GM18951 (cell line): Measurements from ENCODE around the gene PODNL1.
A peak's percentile ranks its signal among the peaks of the same experiment; 100 is the strongest.

ENCODE experiments used
- POLR2A ChIP-seq: IDR thresholded peaks from 4 replicates; pipeline ENCODE4 v1.6.1; 2011; ENCODE audit warnings: mild to moderate bottlenecking; ENCODE audit not compliant: insufficient read length, insufficient read depth; ENCODE audit errors: extremely low read depth
- in situ Hi-C: fragments of 300-500 bp; cut with MboI; formaldehyde crosslinking; loops from one replicate; pipeline ENCODE4 v1.12.0; 2022; ENCODE audit warnings: low sequenced_read_pairs, mixed read lengths, inconsistent platforms; ENCODE audit not compliant: unreplicated experiment

PODNL1 gene

DNA sequence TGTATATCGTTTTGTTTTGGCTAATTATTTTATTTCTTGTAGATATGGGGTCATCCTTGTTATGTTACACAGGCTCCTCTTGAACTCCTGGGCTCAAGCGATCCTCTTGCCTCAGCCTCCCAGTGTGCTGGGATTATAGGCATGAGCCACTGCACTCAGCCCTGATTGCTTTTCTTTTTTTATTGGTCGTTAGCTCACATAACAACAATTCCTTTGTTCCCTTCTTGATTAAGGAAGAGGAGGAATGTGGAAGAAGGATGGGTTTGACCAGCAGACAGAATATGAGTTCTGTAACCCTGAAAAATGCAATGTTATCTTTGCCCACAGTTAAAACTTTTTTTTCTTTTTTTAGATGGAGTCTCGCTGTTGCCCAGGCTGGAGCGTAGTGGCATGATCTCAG, 43.7 kb downstream of the PODNL1 start:
- in situ Hi-C loops, result no loop called here
- TF ChIP-seq POLR2A, result no peak

DNA sequence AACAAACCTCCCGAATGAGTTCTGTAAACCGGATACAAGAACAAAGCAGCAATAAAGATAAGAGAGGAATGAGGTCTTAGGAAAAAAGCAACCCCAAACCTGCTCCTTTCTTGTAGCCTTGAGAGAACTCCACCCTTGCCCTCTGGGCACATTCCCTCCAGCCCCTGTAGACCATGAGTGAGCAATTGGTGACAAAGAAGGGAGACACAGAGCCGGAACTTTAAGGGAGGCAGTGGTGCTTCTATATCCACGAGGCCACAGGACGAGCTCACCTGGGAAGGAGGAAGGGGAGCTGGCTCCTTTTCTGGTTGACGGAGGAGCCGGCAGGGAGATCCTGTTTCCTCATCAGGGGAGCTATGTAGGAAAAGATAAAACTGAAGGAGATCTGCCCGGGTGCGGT, 45.3 kb downstream of the PODNL1 start:
- TF ChIP-seq POLR2A, result no peak
- in situ Hi-C loops, result no loop called here

DNA sequence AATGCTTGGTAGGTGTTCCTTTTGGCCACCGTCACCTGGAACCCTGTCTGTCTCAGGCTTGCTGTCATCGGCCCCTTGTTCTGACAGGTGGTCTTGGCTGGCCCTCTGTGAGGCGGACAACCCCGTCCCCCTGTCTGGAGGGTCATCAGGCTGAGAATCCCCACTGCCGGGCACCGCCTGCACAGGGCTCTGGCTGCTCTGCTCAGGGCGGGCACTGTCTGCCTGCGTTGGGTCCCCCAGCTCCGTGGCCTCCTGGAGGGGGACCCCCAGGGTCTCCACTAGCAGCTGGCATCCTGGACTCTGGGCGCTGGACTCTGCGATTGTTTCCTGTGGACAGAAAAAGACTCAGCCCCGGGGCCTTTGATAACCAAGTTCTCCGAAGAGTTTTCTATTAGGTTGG, 48.1 kb downstream of the PODNL1 start:
- TF ChIP-seq POLR2A, result no peak
- in situ Hi-C loops, result no loop called here

DNA sequence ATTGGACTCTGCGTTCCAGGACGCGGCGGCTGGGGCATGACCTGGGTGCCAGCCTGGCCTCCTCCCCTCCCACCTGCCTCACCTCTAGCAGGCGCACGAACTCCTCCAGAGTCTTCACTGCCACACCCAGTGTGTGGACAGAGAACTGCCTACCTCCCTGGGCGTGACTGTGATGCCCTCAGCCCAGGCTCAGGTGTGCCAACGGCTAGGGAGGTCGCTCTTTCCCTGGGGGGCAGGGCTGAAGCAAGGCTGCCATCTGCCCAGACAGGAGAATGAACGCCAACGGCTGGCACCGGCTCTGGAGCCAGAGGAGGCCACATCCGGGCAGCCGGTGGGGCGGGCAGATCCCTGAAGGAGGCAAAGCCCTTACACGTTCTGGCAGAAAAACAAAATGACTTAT, 49.9 kb downstream of the PODNL1 start:
- no peak for TF ChIP-seq POLR2A
- in situ Hi-C loops, result no loop called here

DNA sequence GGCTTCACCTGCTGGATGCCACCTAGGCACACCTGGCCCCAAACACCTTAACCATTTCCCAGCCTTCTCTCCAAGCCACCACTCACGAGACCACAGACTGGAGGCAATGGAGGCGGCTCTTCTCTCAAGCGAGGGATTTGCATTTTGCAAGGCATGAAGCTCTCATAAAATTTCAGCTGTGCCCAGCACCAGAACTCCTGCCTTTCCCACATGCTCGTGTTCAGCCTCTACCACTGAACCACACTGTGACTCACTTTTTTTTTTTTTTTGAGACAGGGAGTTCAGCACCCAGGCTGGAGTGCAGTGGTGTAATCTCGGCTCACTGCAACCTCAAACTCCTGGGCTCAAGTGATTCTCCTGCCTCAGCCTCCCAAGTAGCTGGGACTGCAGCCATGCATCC, 50.7 kb downstream of the PODNL1 start:
- in situ Hi-C loops, result no loop called here
- TF ChIP-seq POLR2A, result no peak

DNA sequence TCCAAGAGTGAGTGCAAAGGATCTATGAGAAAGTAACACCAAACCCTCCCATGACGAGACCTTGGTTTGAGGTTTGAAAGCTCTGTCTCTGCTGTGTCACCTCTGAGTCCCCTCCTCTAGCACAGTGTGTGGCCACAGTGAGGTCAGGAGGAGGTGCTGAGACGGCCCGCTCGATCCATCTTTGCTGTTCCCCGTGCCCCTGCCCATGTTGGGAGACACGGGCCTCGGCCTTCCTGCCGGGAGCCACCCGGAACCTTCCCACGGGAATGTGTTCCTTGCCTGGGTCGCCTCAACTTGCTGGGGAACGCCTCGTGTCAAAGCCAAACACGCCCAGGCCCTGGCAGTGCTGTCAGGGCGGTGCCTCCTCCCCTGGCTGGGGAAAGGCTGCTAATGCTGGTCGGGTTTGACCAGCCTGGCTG, 51.2 kb downstream of the PODNL1 start:
- TF ChIP-seq POLR2A, result no peak
- in situ Hi-C loops, result no loop called here

DNA sequence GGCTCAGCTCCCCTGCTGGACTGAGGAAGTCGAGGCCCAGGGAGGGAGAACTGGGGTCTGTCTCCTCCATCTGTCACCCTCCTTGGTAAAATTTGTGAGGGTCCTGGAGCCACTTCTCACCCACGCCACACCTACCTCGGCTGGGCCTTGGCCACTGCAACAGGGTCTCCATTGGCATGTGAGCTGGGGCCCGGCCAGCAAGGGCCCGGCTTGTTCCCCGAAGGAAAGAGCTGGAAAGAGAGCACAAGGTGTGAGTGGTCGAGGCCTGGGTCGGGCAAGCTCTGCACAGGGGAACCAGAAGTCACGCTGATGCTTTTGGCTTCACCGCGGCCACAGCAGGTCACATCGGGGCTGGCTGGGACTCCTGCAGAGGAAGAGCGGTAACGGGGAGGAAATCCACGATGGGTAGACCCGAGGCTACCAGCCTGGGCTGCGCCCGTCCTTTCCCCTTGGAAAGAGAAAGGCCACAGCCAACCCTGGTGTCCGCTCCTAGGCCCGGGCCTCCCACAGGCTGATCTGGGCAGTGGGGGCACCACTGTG, 52.3 kb downstream of the PODNL1 start:
- TF ChIP-seq POLR2A, result no peak
- in situ Hi-C loops, result no loop called here

DNA sequence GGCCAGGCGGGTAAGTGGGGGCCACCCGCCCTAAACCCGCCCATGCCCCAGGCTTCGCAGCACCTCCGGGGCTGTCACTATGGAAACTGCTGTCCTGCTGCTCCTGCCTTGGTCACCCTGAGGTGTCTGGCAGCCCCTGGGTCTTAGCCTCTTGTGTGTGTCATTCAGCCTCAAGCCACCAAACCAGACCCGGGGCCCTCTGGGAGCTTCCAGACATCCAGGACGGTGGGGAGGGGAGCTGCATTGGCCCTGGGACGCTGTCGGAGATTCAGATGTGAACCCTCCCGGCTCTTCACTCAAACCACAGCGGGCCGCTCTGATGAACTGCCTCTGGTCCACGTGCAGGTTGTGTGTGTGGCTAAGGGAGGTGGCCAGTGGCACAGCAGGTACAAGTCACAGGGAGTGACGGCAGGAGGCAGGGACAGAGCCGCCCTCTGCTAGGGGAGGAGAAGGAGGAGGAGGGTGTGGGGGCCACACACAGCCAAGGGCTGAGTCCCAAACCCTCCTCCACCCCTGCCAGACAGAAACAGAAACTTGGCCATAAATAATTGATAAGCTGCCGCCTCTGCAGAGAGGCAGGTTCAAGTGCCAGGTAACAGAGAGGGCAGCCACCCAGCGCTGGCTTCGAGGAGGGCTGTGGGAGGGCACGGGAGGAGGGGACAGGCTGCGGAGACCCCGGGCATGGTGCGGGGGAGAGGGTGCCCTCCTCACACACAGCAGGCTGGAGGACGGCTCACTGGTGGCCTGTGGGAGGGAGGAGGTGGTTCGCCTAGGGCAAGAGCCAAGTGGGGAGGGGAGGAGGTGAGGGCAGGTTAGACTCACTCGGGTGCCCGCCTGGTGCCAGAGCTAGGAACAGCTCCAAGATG, 53.3 kb downstream of the PODNL1 start:
- in situ Hi-C loops, result loop anchor here (5.0 kb wide), 1 partner anchor 187 kb away; the partner anchor contains the start of gene MISP3

DNA sequence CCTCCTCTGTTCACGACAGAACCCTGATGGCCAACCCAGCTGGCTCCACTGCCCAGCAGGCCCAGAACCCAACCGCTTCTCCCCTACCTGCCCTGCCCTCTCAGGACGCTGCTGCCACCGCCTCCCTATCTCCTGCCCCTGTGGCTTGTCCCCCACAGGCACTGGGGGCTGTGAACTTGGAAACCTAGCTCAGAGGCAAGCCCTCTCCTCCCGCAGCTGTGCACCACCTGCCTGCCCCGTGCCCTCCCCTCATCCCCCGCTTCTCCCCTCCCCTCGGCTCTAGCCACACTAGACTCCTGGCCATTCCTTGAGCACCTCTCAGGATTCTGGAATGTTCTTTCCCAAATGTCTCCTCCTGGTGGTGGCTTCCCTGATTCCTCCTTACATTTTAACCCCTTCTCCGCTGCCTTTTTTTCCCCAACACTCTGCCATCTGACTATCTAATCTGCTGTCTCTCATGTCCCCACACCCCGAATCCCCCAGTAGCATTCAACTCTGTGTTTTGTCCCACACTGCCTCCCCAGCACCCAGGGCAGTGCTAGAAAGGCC, 54.6 kb downstream of the PODNL1 start:
- in situ Hi-C loops, result loop anchor here (5.0 kb wide), 1 partner anchor 189 kb away; the partner anchor contains the start of gene MISP3
- no peak for TF ChIP-seq POLR2A

More for the DNA sequence above, 53.3 kb downstream of the PODNL1 start:
- no peak for TF ChIP-seq POLR2A

DNA sequence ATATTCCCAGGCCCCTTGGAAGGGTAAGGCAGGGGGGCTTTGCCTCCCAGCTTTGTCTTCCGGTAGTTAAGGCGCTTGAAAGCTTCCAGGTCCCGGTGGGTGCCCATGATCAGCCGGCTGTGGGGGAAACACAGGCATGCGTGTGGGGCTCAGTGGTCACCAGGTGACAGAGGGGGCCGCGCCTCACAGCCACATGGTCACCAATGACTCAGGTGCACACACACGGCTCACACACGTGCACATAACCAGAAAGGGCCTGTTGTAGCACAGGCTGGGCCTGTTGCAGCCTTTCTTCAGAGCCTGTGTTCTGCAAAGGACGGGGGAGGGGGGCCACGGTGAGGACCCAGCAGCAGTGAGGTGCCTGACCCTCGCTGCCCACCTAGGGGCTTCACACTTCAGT, 55.4 kb downstream of the PODNL1 start:
- in situ Hi-C loops, result loop anchor here (5.0 kb wide), 1 partner anchor 189 kb away; the partner anchor contains the start of gene MISP3
- TF ChIP-seq POLR2A, result no peak

DNA sequence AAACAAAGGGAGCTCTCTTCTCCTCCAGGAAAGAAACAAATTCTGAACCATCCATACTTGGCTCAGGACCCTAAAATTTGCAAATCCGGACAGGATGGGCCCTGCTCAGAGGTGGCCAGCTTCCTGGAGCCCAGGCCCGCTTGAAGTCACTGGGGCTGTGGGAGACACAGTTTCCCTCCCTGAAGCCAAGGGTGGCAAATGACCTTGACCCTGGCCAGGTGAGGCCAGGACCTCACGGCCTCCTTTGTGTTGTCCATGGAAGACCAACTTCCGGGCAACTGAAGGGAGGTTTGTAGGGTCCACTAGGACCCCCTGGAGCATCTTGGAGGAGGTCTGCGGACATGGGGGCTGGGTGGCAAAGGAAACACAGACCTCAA, 55.8 kb downstream of the PODNL1 start:
- no peak for TF ChIP-seq POLR2A
- in situ Hi-C loops, result loop anchor here (5.0 kb wide), 1 partner anchor 190 kb away; the partner anchor contains the start of gene MISP3

DNA sequence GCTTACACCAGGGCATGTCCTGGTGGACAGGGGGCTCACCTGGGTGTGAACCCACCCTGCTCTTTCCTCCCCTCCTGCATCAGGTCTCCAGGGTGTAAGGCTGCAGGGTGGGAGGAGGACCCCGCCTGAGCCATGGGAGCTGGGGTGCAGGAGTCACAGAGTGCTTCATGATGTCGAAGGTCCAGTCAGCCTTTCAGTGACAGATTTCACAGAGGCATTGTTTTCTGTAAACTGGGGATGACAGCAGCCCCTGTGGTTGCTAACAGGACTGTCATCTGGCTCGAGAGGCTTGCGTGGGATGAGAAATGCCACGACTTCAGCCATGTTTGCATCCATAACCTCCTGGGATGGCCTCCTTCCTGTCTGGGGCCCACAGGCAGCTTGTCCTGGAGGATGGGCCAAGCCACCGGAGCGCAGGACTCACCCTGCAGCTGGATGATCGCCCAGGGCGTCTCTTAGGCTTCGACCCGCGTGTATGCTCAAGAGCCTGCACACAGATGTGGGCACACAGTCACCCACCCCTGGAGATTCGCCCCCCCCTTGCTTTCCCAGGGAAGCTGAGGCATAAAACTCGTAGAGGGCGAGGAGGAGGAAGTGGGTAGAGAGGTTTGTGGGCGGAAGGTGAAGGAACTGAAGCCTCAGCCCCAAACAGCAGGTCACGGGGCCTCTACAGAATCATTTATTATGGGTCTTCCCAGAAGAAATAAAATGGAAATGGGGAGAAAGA, 56.4 kb downstream of the PODNL1 start:
- TF ChIP-seq POLR2A, result peak; percentile 33
- in situ Hi-C loops, result loop anchor here (5.0 kb wide), 1 partner anchor 190 kb away; the partner anchor contains the start of gene MISP3

DNA sequence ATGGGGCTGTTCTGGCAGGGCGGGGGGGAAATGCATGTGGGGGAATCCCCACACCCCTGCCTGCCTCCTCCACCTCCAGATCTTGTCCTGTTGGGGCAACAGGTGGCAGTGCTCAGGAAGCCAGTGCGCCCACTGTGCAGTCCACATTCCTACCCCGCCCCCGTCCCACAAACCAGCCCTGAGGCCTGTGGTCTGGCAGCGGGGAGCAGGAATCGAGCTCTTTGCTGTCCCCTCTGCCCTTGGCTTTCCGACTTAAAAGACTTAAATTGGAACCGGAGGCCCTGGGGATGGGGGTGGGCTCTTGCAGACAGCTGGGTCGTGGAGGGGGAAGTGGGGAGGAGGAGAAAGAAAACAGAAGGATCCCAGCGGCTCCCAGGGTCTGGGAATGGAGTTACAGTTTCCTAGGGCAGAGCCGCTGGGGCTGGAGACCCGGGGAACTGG, 56.9 kb downstream of the PODNL1 start:
- in situ Hi-C loops, result loop anchor here (5.0 kb wide), 1 partner anchor 191 kb away; the partner anchor contains the start of gene MISP3
- no peak for TF ChIP-seq POLR2A
